ENCODE results near the gene TP53I11.

TP53I11 gene

DNA sequence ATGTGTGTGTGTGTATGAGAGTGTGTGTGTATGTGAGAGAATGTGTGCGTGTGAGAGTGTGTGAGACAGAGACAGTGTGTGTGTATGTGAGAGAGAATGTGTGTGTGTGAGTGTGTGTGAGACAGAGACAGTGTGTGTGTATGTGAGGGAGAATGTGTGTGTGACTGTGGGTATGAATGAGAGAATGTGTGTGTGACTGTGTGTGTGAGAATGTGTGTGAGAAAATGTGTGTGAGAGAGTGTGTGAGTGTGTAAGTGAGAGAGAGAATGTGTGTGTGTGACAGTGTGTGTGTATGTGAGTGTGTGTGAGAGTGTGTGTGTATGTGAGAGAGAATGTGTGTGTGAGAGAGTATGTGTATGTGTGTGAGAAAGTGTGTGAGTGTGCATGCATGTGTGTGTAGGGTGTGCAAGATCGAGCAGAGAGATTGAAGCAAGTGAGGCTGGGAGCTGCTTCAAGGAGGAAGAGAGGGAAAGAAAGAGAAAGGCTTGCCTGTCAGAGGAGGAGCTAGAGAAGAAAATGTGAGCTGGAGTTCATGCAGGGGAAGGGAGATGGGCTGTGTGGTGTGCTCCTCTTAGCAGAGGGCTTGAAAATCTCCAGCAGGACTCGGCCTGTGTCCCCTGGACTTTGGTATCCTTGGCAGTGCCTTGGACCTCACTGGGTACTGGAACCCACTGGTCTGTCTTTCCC is 27.7 kb upstream of the TP53I11 start:
- DNase-seq (ENCODE audit: low read depth): no peak

DNA sequence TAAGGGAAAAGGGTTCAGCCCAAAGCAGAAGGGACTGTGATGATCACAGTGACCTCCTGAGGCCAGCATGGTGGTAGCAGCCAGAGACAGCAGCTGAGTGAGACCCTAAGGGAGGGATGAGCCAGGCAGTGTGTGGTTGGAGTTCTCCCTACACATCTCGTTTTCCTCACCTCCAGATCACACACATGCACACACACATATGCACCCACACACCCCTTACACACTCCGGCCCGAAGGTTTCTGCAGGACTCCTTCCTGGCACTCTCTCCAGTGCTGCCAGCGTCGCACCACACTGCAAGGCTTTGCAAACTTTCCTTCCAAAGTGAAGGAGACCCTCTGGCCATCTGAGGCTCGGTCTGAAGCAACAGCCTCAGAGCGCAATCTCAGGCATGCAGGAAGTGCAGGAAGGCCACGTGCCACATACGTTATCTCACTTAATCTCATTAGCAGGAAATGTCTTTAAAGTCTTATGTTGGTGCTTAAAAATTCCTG is 26.9 kb upstream of the TP53I11 start:
- DNase-seq (ENCODE audit: low read depth): no peak

- DNase-seq (ENCODE audit: low read depth): no peak
Observed at GRCh38 chr11:44976576-44976975, 25.9 kb upstream of the TP53I11 start.

GRCh38 chr11:44974402-44975000 is 23.8 kb upstream of the TP53I11 start:
- DNase-seq (ENCODE audit: low read depth): no peak

DNA sequence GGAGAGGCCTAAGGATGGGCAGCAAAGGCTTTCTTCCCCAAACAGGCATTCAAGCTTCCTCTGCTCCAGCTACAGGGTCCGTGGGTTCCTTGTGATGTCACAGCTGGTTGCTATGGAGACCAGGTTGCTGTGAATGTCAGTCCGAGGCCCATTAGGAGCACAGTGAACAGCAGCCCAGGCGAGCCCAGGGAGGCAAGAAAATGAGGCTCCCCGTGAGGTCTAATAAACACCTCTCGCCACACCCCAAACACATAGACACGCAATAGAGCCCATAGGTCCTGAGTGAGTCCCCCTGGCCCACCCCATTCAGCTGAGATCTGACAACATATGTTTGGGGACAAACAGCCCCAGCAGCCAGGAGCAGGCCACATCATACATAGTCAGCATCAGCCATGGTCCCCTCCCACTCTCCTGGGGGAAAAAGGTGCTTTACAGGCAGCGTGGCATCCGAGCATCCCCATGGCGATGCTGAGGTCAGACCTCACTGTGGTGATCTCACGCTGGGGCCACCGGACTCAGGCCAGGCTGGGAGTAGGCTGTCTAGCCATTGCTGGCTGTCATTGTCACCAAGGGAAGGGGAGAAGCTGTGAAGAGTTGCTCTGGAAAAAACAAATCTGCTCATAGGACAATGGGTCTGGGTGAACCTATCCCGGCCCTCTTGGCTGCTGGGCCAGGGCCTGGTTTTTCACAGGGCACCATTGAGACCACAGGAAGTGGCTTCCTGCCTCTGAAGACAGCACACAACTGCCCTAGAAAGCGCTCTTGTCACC is 23.1 kb upstream of the TP53I11 start:
- no peak for DNase-seq (ENCODE audit: low read depth)

DNA sequence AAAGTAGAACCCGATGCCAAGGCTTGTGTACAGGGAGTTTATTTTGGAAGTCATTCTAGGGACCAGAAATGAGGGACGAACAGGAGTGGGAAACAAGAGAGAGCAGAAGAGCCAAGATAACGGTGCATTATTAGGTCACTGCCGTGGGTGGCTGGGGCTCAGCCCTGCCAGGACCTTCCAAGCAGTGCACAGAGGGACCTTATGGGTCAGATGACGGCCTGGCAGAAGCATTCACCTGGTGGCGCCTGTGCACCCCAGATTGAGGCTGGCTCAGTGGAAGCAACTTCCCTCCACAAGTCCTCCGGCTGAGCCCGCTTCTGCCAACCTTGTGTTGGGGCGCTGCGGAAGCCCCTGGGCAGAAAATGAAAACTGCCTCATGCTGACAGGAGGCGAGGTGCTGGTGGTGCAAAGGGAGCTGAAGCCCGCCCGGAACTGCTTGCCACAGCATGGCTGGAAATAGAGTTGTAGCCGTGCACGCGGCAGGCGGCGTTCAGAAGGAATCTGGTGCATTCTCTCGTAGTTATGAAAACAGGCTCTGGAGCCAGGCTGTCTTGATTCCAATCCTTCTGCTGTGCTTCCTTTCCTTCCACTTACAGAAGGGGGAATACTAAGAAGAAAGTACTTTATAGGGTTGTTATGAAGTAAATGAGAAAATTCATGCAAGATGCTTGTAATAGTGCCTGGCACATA is 22.2 kb upstream of the TP53I11 start:
- DNase-seq (ENCODE audit: low read depth): no peak

DNA sequence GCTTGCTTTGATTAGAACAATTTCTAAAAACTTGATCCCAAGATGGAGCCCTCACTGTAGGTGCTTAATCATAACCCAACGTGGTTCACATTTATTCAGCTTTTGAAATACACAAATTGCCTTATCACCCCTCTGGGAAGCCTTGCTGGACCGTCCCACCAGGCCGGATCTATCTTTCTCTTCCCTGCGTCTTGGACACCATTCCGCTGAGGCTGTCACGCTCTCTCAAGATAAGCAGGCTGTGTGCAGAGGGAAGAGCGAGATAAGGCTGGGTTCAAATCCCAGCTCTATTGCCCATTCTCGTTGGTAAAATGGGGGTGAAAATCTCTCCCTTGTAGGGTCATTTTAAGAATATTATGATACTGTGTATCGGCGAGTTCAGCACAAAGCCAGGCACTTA is 20.5 kb upstream of the TP53I11 start:
- no peak for DNase-seq (ENCODE audit: low read depth)

- no peak for DNase-seq (ENCODE audit: low read depth)
Observed at GRCh38 chr11:44970293-44970692, 19.6 kb upstream of the TP53I11 start.

GRCh38 chr11:44969651-44970252 is 19.1 kb upstream of the TP53I11 start:
- DNase-seq (ENCODE audit: low read depth): no peak

DNA sequence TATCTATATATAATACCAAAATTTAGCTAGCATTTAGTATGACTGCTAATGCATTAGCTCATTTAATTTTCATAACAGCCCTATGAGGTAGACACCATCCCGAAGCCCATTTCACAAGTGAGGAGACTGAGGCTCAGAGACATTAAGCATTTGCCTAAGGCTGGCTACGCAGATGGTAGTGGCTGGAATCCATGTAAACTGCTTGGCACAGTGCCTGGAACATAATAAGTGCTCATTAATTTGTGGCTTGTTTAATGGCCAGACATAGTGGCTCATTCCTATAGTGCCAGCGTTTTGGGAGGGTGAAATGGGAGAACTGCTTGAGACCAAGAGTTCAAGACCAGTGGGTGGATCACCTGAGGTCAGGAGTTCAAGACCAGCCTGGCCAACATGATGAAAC is 17.8 kb upstream of the TP53I11 start:
- no peak for DNase-seq (ENCODE audit: low read depth)

- DNase-seq (ENCODE audit: low read depth): no peak
Observed at GRCh38 chr11:44967930-44968496, 17.3 kb upstream of the TP53I11 start.

GRCh38 chr11:44966694-44967093 is 16.0 kb upstream of the TP53I11 start:
- no peak for DNase-seq (ENCODE audit: low read depth)

- no peak for DNase-seq (ENCODE audit: low read depth)
Observed at GRCh38 chr11:44964526-44965209, 14.0 kb upstream of the TP53I11 start.

GRCh38 chr11:44963948-44964347 is 13.3 kb upstream of the TP53I11 start:
- no peak for DNase-seq (ENCODE audit: low read depth)

- DNase-seq (ENCODE audit: low read depth): no peak
Observed at GRCh38 chr11:44963136-44963535, 12.5 kb upstream of the TP53I11 start.

GRCh38 chr11:44962464-44962863 is 11.8 kb upstream of the TP53I11 start:
- DNase-seq (ENCODE audit: low read depth): no peak

- no peak for DNase-seq (ENCODE audit: low read depth)
Observed at GRCh38 chr11:44960200-44960845, 9.6 kb upstream of the TP53I11 start.

DNA sequence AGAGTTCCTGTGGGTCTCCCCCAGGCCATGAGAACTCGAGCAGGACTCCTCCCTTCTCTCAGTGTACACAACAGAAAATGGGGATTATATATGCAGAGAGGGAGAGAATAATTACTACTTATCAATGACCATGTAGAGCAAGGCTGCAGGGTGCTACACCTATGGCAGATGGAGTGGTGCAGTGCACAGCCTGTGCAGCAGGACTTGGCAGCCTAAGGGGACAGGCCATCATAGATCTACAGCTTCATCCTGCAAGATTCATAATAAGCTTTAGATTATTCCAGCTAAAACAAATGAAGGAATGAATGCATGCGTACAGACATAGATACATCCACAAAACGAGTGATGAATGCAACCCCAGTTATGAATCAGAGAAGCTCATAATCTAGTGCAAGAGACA is 8.4 kb upstream of the TP53I11 start:
- no peak for DNase-seq (ENCODE audit: low read depth)

- DNase-seq (ENCODE audit: low read depth): no peak
Observed at GRCh38 chr11:44957776-44958564, 7.3 kb upstream of the TP53I11 start.

DNA sequence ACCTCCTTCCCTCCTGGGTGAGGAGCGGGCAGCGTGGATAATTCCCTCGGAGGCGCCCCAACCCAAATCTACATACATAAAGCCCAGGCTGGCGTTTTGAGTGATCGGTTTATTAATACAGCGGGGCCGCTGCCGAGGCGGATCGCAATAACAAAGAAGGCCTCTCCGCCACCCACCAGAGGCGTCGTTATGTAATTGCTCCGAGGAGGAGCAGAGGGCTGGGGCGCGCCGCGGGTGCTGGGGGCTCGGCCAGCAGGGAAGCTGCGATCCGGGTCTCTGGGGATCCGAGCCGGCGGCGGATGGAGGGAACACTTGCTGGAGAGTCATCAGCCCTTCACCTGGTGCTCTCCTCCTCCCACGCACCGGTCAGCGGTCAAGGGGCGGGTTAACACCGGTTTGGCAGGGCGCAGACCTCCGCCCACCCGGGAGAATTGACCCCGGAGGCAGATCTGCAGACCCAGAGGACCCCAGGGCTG is 6.4 kb upstream of the TP53I11 start:
- DNase-seq (ENCODE audit: low read depth): no peak

Data from GM04503 (cell line).